H4 (cell line): ENCODE results near the gene MERTK. TPM values are rescaled to one million over a fixed set of nuclear protein-coding genes. Genes with fewer than 3 reads are reported as not detected.
"Not testable (repeated sequence)": the region's sequence is repeated elsewhere in the genome, so short reads cannot be mapped to it uniquely, and the experiment has no call there.

ENCODE experiments used
- DNase-seq: peaks from one replicate; pipeline ENCODE4 v3.0.0-alpha.2; 2015; ENCODE audit warnings: low spot score
- total RNA-seq: library from RNA; depleted of rRNA; stranded (reverse); fragments of >200 nt; shearing (Covaris generic); gene quantifications from 2 replicates; pipeline ENCODE4 v1.2.3, GENCODE V29; 2014

Gene MERTK
- total RNA-seq, 1 experiment from 2014 or later = 0.62 TPM

DNA sequence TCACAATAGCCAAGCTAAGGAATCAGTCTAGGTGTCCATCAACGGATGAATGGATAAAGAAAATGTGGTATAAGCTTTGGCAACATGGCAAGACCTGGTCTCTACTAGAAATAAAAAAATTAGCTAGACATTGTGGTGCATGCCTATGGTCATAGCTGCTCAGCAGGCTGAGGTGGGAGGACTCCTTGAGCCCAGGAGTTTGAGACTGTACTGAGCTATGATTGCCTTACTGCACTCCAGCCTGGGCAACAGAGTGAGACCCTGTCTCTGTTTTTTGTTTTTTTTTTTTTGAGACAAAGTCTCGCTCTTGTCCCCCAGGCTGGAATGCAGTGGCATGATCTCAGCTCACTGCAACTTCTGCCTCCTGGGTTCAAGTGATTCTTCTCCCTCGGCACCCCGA, 11.6 kb downstream of the MERTK start:
- not testable (repeated sequence) for DNase-seq

GRCh38 chr2:111910609-111911277, 12.3 kb downstream of the MERTK start:
- DNase-seq = no peak

GRCh38 chr2:111911295-111911977, 13.0 kb downstream of the MERTK start:
- DNase-seq = not testable (repeated sequence)

DNA sequence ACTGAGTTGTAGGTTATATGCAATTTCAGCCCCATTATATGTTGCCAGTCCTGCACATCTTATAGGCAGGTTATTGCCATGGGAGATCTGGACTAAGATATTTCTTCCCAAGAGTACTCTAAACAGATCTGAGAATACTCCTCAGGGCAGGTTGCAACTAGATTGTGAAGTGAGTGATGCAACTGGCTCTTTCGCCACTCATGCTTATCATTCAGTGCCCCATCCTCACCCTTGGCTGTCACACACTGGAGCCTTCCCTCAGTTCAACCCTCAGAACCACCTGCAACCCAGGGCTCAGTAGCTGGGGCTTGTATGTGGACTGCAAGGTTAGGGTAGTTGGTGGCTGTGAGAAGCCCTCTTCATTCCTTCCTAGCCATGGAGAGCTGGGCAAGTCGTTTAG, 14.1 kb downstream of the MERTK start:
- DNase-seq = no peak

DNA sequence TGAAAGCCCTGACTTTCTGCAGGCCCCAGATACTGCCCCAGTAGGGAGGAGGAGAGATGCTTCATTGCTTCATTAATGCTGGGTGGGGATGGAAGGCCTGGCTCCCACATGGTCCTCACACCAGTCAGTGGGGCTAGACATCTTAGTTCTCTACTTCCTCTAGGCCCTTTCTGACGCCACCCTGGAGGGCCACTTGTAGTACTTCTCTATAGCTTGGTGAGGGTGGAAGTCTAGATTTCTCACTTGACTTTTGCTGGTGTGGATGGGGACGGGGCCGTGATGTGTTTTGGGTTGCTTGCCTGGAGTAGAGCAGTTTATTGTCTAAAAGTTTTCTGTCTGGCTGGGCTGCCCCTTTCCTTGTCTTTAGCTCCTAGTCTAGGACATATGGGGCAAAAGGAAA, 18.7 kb downstream of the MERTK start:
- no peak for DNase-seq

GRCh38 chr2:111918383-111918806, 20.0 kb downstream of the MERTK start:
- DNase-seq = peak; percentile 30

DNA sequence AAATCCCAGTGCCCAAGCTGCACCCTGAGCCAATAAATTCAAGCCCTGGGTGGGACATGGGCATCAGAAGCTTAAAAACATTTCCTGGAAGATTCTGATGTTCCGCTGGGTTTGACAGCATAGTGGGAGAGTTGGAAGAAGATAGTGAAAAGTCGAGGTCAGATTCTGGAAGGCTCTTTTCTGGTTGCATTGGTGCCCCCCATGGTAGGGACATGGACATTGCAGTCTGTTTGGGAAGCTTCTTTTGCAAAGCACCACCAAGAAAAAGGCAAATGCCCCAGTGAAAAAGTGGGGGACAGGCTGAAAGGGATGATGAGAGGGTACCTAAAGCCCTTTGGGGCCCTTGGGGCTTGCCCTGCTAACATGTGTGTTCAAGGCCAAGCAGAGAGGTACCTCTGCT, 21.0 kb downstream of the MERTK start:
- no peak for DNase-seq

DNA sequence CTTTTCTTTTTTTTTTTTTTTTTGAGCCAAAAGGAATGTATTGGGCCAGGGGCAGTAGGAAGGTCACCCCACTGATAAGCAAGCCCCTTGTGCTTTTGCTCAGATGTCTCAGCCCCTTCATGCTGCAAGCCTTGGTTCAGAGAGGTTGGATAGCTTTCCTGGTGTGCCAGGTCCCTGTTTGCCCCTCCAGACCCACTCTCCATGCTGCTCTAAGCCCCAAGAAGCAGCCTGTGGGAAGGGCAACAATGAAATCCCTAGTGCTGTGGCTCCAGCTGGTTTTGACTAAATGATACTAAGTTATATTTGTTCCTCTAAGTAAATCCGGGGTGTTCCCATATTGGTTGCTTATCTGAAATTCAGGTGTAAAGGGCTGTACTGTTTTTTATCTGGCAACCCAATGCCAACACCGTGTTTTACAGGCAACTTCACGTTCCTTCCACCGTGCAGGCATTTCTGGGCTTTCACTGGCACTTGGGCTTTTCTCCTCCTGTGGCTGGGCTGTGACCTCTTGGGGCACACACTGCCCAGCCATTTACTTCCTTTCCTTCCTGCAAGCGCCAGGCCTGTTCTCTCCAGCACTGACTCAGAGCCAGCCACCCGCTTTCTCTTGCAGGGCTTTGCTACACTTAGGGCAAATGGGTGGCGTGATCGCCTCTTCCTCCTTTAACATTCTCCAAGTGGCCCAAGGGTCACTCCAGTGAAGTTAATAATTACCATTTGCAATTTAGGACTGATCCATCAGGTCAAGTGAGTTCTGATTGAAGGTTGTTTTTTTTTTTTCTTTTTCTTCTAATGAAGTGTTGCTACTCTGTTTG, 21.6 kb downstream of the MERTK start:
- DNase-seq = no peak

DNA sequence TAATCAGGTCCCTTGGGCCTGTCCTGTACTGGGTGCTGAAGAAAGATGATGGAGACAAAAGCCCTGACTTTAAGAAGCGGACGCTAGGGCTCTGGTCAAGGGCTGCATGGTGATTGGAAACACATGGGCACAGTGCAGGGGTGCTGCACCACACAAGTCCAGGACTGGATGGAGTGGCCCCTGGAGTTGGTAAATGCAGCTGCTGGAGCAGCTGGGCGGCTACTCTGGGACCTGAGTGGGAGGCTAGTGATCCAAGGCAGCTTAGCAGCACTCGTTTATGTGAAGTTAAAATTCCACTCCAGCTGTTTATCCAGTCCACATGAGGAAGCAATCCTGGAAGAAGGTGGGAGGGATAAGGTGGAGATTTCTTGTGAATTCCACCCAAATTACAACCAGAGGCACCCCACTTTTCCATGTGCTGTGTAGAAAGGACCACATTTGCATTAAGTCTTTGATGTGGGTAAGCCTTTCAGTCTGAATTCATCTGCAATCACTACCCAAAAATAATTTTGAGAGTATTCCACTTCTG, 24.9 kb downstream of the MERTK start:
- DNase-seq = no peak

GRCh38 chr2:111924617-111925107, 26.3 kb downstream of the MERTK start:
- DNase-seq = no peak

DNA sequence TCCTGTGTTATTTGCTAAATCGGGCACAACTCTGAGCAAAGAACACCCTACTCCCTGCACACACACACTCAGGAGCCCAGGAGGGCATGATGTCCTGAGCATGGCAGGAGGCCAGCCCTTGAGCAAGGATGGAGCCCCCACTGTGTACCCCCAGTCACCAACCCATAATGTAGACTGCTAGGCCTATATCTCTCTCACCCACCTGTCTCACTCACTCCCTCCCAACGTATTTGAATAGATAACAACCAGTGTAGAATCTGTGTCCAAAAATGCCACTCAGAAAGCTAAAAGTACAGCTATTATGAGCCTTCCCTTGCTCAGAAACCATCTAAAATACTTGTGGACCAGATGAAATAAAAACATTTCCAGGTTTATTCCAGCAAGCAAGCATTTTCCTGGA, 29.3 kb downstream of the MERTK start:
- DNase-seq = no peak

- DNase-seq = no peak
Observed at GRCh38 chr2:111930409-111930808, 32.0 kb downstream of the MERTK start.

DNA sequence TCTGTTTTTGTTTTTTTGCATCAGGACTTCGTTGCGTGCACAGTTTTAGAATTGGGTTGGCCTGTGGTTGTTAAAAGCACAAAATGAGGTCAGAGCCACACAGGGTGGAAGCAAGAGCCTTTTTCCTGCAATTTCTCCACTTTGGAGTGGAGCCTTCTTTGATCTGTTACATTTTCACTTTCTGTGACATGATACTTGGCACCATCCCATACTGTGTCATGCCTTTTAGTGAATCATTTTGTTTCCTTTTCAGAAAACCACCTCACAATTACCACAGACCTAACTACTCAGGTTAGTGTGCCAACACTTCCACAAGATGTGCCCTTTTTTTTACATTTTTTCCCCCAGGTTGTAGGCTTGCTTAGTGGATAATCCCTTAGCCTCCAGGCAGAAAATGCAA, 32.5 kb downstream of the MERTK start:
- DNase-seq = peak; percentile 85

DNA sequence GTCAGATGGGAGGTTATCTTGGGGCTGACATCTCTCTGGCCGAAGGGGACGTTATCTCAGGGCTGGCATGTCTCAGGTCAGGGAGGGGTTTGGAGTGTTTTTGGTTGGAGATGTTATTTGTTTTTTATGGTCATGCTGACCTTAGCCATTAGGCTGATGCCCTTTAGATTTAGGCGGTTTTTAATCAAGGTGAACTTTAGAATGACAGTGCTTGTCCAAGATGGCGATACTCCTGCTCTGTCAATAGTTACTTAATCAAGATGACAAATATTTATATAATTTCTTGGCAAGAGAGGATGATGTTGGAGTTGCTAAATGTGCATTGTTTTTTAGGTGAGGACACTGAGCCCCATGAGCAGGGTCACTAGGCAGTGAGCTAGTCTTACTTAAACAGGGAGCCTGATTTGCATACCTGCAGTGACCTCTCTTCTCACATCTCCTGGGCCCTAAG, 34.5 kb downstream of the MERTK start:
- no peak for DNase-seq

GRCh38 chr2:111933900-111934299, 35.5 kb downstream of the MERTK start:
- DNase-seq = not testable (repeated sequence)

DNA sequence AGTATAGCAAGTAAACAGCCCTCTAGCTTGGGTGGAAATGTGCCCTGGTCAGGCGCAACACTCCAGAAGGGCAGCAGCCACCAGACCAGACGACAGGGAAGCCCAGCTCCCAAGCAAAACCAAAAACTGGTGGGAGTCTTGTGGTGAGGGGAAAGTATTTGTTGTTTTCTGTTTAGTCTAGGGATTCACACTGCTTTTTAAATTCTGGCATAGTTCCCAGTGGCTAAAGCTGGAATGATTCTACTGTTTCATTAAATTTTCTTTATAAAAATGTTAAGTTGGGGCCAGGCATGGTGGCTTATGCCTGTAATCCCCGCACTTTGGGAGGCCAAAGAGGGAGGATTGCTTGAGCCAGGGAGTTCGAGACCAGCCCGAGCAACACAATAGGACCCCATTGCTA, 38.5 kb downstream of the MERTK start:
- DNase-seq = peak; percentile 24

GRCh38 chr2:111938392-111938791, 40.0 kb downstream of the MERTK start:
- no peak for DNase-seq

DNA sequence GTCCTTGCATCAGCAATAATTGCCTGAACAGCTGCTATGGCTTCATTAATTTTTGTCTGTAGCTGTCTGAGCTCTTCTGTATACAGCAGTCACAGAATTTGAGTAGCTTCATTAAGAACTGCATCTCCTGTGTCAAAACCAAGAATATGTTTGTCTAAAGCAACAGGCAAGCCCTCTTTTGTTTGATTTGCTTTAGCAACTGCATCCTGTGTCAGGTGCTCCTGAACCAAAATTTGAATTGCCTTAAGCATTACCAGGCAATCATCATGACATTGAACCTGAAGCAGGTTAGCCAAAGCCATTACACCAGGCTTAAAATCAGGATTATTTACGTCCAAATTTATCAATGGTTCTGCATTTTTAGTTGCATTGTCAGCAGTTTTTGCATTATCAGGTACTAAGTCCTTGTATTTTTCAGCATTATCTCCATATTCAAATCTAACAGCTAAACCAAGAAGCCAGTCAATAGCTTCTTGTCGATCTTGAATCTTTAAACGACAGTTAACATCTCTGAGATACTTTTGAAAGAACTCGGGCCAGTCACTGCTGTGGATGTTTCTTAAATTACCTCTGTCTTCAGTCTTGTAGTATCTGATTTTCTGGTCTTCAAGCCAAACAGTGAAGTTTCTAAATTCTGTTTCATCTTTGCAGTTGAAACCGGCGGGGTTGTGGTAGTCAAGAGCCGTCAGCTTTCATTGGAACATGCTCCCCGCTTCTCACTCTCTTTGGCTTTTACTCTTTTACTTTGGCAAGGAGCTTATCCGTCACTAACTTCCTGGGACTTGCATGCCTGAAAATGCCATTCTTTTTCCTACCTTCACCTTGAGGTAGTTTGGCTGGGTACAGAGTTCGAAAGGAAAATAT, 42.2 kb downstream of the MERTK start:
- DNase-seq = no peak

DNA sequence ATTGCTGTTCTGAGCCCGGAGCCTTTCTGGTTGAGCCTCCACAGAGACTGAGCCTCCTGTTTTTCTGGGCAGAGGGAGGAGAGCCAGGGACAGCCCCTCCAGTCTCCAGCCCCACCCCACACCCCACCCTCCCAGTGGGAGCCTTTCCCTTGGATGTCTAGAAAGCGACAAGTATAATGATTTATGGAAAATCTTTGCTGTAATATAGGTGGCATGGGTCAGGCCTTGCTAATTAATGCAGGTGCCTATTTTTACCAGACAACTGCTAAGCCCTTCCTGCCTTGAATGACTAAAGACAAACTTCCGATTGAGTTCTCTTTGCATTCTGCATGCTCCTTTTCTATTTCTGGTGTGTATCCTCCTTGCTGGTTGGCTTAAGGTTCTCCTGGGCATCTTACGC, 43.1 kb downstream of the MERTK start:
- no peak for DNase-seq

GRCh38 chr2:111944531-111945210, 46.3 kb downstream of the MERTK start:
- no peak for DNase-seq
